ENCODE results near the gene RMI2.

Gene RMI2

DNA sequence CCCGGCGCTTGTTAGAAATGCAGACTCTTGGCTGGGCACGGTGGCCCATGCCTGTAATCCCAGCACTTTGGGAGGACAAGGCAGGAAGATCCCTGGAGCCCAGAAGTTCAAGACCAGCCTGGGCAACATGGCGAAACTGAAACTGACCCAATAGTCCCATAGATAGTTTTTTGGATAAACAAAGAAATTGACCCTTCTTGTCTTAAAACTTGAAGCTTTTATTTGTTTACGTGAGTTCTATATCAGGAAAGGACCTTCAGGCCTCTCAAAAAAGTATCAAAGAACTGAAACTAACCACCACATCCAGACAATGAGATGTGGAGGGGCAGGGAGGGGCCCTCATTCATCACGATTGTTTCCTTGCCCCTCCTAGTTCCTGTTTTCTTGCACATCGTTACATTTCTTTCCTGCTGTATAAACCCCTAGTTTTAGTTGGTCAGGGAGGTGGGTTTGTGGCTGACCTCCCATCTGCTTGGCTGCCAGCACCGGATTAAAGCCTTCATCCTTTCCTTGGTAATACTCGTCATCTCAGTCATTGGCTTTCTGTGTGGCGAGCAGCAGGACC, 34.2 kb upstream of the RMI2 start:
- H3K4me3 ChIP-seq (ENCODE audit: low read depth, low read length) = no peak overlapping the region
- no peak overlapping the region for H3K27ac ChIP-seq (ENCODE audit: extremely low read depth, low read depth, low read length)
- TF ChIP-seq TCF7L2 (IDR thresholded peaks at IDR 0.05; ENCODE audit: borderline replicate concordance, low read depth, low read length) (no peak), BCL11A (tag by site-specific recombination; IDR thresholded peaks at IDR 0.05; ENCODE audit: low read depth) (no peak), ZNF335 (tag by site-specific recombination; conservative IDR thresholded peaks at IDR 0.05) (no peak), SALL2 (tag by site-specific recombination; IDR thresholded peaks at IDR 0.05; ENCODE audit: borderline replicate concordance) (no peak), ZNF664 (tag by site-specific recombination; IDR thresholded peaks at IDR 0.05) (no peak), GLI4 (tag by site-specific recombination; IDR thresholded peaks at IDR 0.05) (no peak), ZNF202 (tag by site-specific recombination; IDR thresholded peaks at IDR 0.05; ENCODE audit: borderline replicate concordance) (no peak), ZNF791 (tag by site-specific recombination; IDR thresholded peaks at IDR 0.05) (no peak)
- TF ChIP-seq, protein P1, sequence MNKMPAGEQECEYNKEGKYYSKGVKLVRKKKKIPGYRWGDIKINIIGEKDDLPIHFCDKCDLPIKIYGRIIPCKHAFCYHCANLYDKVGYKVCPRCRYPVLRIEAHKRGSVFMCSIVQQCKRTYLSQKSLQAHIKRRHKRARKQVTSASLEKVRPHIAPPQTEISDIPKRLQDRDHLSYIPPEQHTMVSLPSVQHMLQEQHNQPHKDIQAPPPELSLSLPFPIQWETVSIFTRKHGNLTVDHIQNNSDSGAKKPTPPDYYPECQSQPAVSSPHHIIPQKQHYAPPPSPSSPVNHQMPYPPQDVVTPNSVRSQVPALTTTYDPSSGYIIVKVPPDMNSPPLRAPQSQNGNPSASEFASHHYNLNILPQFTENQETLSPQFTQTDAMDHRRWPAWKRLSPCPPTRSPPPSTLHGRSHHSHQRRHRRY (tag by site-specific recombination; IDR thresholded peaks at IDR 0.05) = no peak
- ChIA-PET CTCF (no interaction called here), POLR2A (no interaction called here)
- H3K4me1 ChIP-seq (ENCODE audit: control insufficient read depth, insufficient read depth, low read length) = no peaks in the 10 kb centered on the region
- H3K36me3 ChIP-seq (ENCODE audit: control insufficient read depth in 2 of 2, insufficient read depth in 1 of 2, low read length in 2 of 2) = no peaks in the 10 kb centered on the region
- H3K9me3 ChIP-seq (ENCODE audit: control insufficient read depth, insufficient read depth, low read depth, low read length) = no peaks in the 10 kb centered on the region

DNA sequence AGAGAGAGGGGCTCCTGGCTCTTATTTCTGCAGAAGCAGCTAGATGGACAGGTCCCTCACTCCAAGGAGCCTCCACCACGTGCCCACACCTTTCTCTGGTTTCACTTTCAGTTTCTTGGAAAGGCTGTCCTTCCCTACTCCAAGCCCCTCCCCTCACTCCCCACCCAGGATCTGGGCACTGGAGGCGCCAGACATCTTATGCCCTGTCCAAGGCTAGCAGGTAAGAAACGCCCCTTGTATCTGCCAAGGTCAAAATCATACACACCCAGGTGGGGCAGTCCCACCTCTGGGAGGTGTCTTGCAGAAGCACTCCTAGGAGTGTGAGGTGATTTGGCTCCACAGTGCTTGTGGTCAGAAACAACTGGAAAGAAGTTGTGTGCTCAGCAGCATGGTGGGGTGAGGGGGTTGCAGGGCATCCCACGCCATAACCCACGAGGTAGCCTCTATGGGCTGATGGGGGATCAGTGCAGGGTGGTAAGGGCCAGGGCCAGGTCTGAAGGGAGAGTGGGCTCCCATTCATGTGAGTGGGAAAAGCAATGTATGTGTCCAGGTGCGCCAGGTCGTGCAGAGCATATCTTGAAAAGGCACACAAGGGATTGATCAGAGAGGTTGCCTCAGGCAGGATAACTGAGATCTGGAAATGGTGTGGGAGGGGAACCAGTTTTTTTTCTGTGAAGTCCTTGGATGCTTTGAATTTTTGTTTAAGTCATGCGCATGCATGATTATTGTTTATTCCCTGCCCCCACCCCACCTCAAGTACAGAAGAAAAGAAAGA, 32.4 kb upstream of the RMI2 start:
- CTCF ChIA-PET = no interaction called here
- H3K4me3 ChIP-seq (ENCODE audit: low read depth, low read length) = no peak overlapping the region
- POLR2A ChIA-PET = interaction anchor here (1.5 kb wide), 1 partner anchor 57 kb away, joined by 6 read pairs; the partner anchor contains the start of gene SOCS1
- TF ChIP-seq ZNF488 (tag by site-specific recombination; IDR thresholded peaks at IDR 0.05) (no peak), EGR2 (tag by site-specific recombination; IDR thresholded peaks at IDR 0.05; ENCODE audit: low read depth) (peak; percentile 66), SCRT1 (tag by site-specific recombination; IDR thresholded peaks at IDR 0.05; ENCODE audit: borderline replicate concordance) (no peak), SP3 (tag by site-specific recombination; IDR thresholded peaks at IDR 0.05) (peak; percentile 52), SCRT2 (tag by site-specific recombination; IDR thresholded peaks at IDR 0.05) (no peak), ZFHX2 (tag by site-specific recombination; conservative IDR thresholded peaks at IDR 0.05) (peak; percentile 76), ZNF677 (tag by site-specific recombination; IDR thresholded peaks at IDR 0.05) (no peak), ZNF157 (tag by site-specific recombination; IDR thresholded peaks at IDR 0.05) (no peak), GLIS1 (tag by site-specific recombination; IDR thresholded peaks at IDR 0.05) (no peak), ZNF223 (tag by site-specific recombination; IDR thresholded peaks at IDR 0.05) (no peak), ZBTB17 (tag by site-specific recombination; IDR thresholded peaks at IDR 0.05) (no peak), ZNF366 (tag by site-specific recombination; conservative IDR thresholded peaks at IDR 0.05) (0 out of 2 replicates have a peak, but pooled peaks have one; percentile 15), KLF1 (tag by site-specific recombination; IDR thresholded peaks at IDR 0.05) (peak; percentile 32; the same call in 1 of the 2 replicates), ZNF324 (tag by site-specific recombination; IDR thresholded peaks at IDR 0.05) (no peak)
- TF ChIP-seq, protein P2, sequence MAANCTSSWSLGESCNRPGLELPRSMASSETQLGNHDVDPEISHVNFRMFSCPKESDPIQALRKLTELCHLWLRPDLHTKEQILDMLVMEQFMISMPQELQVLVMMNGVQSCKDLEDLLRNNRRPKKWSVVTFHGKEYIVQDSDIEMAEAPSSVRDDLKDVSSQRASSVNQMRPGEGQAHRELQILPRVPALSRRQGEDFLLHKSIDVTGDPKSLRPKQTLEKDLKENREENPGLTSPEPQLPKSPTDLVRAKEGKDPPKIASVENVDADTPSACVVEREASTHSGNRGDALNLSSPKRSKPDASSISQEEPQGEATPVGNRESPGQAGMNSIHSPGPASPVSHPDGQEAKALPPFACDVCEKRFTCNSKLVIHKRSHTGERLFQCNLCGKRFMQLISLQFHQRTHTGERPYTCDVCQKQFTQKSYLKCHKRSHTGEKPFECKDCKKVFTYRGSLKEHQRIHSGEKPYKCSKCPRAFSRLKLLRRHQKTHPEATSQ (tag by site-specific recombination; IDR thresholded peaks at IDR 0.05) = no peak
- TF ChIP-seq, protein P3, sequence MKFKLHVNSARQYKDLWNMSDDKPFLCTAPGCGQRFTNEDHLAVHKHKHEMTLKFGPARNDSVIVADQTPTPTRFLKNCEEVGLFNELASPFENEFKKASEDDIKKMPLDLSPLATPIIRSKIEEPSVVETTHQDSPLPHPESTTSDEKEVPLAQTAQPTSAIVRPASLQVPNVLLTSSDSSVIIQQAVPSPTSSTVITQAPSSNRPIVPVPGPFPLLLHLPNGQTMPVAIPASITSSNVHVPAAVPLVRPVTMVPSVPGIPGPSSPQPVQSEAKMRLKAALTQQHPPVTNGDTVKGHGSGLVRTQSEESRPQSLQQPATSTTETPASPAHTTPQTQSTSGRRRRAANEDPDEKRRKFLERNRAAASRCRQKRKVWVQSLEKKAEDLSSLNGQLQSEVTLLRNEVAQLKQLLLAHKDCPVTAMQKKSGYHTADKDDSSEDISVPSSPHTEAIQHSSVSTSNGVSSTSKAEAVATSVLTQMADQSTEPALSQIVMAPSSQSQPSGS (tag by site-specific recombination; IDR thresholded peaks at IDR 0.05; ENCODE audit: low read depth) = no peak
- TF ChIP-seq, protein P4, sequence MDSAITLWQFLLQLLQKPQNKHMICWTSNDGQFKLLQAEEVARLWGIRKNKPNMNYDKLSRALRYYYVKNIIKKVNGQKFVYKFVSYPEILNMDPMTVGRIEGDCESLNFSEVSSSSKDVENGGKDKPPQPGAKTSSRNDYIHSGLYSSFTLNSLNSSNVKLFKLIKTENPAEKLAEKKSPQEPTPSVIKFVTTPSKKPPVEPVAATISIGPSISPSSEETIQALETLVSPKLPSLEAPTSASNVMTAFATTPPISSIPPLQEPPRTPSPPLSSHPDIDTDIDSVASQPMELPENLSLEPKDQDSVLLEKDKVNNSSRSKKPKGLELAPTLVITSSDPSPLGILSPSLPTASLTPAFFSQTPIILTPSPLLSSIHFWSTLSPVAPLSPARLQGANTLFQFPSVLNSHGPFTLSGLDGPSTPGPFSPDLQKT (IDR thresholded peaks at IDR 0.05; ENCODE audit: borderline replicate concordance, low read depth, low read length) = no peak
- TF ChIP-seq, protein P5, sequence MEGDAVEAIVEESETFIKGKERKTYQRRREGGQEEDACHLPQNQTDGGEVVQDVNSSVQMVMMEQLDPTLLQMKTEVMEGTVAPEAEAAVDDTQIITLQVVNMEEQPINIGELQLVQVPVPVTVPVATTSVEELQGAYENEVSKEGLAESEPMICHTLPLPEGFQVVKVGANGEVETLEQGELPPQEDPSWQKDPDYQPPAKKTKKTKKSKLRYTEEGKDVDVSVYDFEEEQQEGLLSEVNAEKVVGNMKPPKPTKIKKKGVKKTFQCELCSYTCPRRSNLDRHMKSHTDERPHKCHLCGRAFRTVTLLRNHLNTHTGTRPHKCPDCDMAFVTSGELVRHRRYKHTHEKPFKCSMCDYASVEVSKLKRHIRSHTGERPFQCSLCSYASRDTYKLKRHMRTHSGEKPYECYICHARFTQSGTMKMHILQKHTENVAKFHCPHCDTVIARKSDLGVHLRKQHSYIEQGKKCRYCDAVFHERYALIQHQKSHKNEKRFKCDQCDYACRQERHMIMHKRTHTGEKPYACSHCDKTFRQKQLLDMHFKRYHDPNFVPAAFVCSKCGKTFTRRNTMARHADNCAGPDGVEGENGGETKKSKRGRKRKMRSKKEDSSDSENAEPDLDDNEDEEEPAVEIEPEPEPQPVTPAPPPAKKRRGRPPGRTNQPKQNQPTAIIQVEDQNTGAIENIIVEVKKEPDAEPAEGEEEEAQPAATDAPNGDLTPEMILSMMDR (tag by site-specific recombination; IDR thresholded peaks at IDR 0.05) = no peak

More for the DNA sequence above, 32.4 kb upstream of the RMI2 start:
- Histone ChIP-seq H3K9me3 (ENCODE audit: control insufficient read depth, insufficient read depth, low read depth, low read length) (no peaks in the 10 kb centered on the region), H3K4me1 (ENCODE audit: control insufficient read depth, insufficient read depth, low read length) (no peaks in the 10 kb centered on the region), H3K27ac (ENCODE audit: extremely low read depth, low read depth, low read length) (no peak overlapping the region), H3K36me3 (ENCODE audit: control insufficient read depth in 2 of 2, insufficient read depth in 1 of 2, low read length in 2 of 2) (no peaks in the 10 kb centered on the region)
